Fibroblast of skin of left biceps (primary cell): ENCODE data around the gene CCDC92B.

Experiments
- DNase-seq, 2 experiments: peaks; one replicate each; pipeline ENCODE4 v3.0.0-alpha.2; 2013; ENCODE audit warnings: low read depth in 2 of 2

CCDC92B gene

DNA sequence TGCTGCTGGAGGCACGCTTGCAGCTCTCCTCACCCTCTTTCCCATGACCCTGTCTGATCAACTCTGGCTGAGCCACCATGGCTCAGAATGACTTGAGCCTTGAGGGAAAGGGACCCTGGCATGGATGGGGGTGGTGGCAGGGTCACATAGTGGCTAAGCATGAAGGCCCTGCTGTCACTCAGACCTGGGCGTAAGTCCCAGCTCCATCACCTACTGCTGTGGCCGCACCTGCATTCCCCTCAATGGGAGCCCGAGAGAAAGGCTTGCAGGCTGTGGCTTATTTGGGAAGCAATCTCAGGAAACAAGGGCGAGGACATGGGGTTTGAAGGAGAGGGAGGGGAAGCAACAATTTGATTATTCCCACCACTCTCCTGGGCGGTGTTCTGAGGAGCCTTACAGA lies 29.0 kb upstream of the CCDC92B start:
- no peak for DNase-seq

DNA sequence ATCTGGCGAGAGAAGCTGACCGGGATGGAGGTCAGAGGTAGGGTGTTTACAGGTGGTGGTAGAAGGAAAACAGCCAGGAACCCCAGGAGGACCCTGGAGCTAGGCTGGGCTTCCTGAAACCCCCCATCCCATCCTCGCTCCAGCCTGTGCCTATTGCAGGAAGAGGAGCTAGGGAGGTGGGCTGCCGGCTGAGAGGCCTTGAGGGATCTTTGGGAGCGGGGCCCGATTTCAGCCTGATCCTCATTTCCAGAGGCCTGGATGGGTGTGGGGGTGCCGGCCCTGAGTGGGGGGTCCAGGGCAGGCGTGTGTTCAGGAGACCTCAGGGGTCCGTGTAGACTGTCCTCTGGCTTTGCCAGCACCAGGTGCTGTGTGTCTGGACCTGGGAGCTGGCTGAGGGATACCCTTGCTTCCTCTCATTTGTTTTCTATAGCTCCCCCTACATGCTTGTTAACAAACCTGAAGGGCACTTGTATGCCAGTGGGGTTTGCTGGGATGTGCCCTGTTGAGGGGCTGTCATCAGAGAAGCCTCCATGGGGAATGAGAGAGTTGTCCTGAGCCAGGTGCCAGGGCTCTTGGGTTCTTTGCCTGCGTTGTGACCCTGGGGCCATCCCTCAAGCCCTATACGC lies 27.9 kb upstream of the CCDC92B start:
- no peak for DNase-seq

DNA sequence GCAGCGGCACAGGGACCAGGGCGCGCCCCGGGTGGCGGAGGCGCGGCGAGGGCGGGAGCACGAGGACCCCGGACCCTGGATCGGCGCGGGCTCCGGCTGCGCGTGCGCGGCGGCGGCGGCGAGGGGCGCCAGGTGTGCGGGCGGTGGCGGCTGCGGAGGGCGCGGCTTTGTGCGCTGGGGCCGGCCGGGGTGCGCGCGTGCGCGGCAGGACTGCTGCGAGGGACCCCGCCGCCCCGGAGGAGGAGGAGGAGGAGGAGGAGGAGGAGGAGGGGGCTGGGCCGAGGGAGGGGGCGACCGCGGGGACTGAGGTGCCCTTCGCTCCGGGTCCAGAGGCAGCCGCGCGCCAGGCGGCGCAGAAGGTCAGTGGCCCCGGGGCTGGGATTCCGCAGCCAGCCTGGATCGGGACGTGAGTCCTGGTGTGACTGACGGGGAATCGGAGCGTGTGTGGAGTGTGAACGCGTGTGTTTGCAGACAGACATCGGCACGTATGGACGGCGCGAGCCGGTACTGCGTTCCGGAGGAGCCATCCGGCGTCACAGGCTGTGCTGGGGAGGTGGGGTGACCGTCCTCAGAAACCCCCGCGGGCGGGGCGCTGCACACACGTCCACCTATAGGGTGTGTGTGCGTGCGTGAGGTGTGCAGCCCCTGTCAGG lies 27.3 kb upstream of the CCDC92B start:
- DNase-seq, result no peak

DNA sequence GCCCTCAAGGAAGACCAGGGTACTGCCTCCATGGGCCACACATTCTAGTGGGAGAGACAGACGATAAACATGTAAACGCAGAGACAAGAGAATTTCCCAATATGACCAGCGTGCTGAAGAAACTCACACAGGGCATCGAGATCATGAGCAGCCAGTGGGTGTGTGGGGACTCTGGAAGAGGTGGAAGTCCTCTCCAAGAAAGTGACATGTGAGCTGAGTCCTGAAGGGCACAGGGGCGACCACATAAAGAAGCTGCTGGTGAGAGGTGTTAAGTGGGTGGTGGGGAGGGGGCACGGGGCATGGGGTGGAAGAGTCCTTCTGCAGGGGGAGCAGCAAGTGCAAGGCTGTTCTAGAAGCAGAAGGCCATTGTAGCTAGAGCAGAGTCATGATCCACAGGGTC lies 25.8 kb upstream of the CCDC92B start:
- DNase-seq, result no peak

DNA sequence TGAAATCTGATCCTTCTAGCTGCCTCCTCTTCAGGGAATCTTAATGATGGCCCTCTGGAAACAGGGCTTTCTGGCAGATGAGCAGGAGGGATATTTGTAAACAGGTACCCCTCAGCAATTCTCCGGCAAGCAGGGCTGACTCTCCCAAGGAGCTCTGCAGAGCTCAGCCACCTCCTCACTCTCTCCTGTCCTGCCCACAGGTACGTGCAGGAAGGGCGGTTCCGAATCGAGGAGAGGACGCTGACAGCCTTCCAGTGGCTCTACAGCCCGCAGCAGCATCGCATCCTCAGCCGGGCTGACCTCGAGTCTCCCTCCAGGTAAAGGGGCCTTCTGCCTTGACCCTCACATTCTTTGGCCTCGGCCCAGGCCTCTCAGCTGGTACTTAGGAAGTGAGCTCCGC lies 20.7 kb upstream of the CCDC92B start:
- DNase-seq, result no peak

DNA sequence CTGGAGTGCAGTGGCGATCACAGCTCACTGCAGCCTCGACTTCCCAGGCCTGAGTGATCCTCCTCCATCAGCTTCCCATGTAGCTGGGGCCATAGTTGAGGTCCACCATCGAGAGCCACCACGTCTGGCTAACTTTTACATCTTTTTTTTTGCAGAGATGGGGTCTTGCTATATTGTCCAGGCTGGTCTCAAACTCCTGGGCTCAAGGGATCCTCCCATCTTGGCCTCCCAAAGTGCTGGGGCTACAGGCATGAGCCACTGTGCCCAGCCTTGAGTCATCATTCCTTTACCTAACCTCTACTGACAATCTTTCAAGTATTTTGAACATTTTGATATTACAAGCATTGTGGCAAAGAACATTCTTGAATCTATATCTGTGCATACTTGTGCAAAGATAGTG lies 9.4 kb upstream of the CCDC92B start:
- DNase-seq, result no peak

DNA sequence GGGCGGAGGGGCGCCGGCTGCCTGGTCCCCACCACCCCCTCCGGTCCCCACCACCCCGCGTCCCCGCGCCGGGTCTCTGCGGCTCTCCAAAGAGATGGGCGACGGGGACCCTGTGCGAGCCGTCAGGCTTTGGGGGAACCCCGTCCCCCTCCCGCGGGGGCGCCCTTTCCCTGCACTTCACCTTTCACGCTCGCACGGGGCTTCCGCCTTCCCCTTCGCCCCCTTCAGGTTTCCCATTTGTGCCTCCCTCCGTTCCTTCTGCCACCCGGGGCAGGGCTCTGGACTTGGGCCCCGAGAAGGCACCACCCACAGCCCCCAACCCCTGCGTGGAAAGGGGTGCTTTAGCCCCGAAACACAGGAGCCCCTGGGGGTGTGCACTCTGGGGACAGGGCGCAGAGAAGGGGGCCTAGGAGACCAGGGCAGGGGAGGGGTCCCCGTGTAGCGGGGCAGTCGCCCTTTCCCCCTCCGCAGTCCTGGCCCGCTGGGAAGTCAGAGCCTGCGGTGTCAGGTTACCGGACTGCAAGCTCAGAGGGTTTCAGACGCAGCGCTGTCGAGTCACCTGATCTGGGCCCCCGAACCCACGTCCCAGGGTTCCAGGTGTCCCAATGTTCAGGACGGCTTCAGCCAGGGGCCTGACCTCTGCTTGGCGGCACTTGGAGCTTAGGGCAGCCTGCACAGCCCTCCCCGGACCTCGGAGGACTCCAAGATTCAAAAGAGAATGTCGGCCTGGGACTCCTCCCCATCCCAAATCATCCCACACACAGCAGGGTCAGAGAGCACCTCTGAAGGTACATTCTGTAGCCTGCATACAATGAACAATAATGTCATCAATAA lies 6.7 kb upstream of the CCDC92B start:
- no peak for DNase-seq

DNA sequence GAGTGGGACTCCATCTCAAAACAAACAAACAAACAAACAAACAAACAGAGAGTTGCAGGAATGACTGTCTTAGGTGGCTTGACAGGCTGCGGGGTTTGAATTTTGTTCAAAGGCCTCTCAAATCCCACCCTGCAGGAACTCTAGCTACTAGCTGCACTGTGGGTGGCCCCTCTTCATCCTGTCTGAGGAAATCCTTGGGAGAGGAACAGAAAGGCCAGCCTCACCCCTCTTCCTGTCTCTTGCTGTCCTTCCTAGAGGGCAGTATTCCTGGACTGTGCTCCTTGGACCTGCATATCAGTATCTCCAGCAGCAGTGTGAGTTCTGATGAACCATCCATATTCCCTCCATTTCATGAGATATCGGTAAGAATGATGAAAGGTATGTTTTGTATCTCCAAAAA lies 2.0 kb upstream of the CCDC92B start:
- DNase-seq, result no peak

DNA sequence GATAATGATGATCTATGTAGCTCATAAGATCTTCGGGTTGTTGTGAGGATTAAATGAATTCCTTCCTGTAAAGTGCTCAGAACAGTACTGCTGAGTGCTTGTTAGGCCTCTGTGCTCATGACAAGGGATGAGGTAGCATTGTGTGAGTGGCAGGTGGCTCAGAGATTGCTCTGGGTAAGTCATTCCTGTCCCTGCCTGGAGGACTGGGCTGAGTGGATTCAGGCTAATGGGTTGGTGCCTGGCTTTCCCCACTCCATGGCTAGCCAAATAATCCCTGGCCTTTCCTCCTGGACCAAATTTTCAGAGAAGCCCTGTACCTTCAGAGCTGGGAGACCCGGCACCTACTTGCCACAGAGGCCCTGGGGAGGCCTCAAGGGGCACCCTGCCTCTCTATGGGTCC lies 1.3 kb upstream of the CCDC92B start:
- DNase-seq, result no peak

DNA sequence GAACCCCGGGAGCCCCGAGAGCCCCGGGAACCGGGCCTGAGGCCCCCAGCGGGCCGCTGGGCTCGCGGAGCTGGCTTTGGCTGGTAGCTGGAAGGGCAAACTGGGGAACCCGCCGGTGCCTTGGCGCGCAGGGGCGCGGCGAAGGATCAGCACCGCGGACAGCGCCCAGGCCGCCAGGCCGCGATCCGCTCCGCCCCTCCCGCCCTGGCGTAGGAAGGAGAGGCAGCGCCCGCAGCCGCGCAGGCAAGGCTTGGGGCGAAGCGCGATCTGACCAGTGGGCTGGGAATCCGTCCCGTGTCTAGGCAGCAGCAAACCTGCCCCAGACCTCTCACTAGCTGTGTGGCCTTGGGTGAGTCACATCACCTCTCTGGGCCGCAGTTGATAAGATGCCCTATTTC lies 331 bp upstream of the CCDC92B start:
- peak in 1 of 2 experiments; percentile 5 for DNase-seq

DNA sequence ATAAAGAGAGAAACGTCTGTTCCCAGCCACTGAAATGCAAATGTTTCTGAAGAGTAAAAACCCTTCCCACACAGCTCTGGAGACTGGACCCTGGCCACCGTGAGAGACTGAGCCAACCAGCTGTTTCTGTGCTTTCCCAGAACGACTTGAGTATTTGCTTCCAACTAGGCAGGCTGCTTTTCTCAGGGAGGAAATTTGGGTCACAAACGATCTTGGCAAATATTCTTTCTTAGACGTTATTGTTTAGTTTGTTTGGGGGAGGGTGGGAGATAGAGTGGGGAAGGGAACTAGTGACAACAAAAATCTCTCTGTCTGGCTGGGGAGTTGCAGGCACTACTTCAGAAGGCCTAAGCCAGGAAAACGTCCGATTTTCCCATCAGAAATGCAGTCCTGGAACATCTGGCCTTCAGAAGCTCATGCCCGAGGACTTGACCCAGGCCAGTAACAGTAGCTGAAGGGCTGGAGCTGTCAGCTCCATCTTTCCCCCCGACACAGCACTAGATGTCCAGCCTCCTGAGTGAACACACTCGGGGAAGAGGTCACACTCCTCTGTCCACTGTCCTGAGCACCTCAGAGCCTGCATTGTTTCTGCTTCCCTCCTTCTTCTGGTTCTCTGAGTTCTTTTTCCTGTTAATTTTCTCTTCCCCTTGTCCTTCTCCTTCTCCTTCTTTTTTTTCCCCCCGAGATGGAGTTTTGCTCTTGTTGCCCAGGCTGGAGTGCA lies 4.0 kb downstream of the CCDC92B start:
- no peak for DNase-seq

DNA sequence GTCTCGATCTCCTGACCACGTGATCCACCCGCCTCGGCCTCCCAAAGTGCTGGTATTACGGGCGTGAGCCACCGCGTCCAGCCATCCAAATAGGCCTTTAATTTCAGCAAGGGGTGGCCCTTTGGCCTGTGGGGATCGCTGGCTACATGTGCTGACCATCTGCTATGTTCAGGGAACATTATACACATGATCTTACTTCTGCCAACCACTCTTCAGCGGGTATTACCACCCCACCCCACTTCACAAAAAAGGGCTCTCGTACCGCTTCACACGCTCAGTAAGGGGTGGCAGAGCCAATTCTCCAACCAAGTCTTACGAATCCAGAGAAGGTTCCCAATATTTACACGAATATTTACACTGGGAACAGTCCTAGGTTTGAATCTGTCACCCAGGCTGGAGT lies 11.8 kb downstream of the CCDC92B start:
- no peak for DNase-seq

DNA sequence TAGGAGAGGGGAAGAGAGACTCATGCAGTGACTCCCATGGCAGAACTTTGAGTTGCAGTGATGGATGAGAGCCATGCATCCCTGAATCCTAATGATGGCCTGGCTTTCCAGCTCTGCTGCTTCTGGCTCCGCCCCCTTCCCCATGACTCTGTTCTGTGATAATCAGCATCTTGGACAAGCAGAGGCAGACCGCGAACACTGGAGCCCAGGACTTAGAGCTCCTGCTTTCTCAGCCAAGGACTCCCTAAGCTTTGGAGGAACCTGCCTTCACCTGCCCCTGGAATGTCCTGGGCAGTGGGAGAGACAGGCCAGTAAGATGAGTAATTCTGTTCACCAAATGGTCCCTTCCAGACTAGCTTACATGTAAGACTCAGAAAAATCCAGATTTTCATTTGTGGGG lies 12.5 kb downstream of the CCDC92B start:
- no peak for DNase-seq

DNA sequence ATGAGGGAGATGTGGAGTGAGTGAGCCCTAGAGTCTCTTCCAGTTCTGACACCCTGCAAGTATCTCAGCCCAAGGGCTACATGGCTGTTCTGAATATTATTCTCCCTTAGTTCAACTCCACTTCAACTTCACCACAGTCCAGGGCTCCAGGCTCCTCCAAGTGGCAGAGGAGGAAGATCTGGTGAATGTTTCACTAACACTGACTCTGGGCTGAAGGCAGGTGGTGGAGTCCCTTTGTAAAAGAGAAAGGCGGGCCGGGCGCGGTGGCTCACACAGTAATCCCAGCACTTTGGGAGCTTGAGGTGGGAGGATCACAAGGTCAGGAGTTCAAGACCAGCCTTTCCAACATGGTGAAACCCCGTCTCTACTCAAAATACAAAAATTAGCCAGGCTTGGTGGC lies 13.6 kb downstream of the CCDC92B start:
- DNase-seq, result no peak

DNA sequence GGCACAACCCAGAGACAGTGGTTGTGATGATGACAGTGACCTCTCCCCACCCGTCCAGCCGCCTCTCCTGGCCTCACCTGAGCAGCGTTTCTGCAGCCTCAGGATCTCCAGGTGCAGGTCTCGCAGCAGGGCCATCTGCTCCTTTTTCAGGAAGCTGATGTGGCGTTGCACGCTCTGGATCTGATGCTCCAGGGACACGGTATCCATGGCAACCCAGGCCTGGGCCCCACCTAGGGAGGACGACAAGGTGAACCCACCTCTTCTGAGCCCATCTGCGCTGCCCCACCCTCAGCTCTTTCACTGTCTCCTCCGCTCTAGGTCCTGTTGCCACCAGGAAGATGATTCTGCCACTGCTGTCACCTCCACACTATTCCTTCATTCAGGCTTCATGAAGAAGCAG lies 14.5 kb downstream of the CCDC92B start:
- no peak for DNase-seq

DNA sequence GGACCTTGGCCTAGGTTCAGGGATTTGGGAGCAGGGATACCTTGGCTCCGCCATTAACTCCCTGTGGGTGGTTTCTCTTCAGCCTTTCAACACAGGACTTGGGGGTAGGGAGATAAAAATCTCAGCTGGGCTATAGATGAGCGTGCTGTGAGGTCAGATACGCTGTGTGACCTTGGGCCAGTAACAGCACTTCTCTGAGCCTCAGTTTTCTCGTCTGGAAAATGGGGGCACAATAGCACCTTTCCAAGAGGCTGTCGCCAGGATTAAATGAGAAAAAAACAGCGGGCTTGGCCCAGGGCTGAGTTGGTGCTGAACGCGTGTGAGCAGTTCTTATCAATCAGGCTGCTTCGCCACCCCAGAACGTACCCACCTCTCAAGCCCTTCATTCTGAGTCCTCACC lies 17.6 kb downstream of the CCDC92B start:
- no peak for DNase-seq

DNA sequence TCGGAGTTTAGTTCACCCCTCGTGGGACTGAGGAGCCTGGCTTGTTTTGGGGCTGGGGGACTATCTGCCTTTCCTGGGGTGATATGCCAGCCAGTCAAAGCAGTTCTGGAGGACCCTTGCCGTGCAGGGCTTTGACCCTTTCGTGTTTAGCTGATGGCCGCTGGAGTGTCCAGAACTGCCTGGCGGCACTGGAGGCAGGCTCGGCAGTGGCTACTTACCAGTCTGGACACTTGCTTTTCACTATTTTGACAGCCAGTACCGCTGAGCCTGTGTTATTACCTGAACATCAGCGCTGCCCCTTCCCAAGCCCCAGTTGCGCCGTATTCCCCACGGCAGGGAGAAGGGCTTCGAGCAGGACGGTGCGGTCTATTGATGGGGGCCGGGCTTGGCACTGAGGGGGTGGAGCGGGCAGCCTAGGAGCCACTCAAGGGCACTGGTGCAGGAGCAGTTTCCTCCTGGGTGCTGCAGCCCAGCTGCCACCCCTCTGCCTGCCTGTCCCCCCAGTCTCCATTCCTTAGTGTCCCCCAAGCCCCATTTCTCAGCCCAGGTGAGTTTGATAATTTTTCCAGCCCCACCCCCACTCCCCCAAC lies 18.6 kb downstream of the CCDC92B start:
- DNase-seq, result no peak

DNA sequence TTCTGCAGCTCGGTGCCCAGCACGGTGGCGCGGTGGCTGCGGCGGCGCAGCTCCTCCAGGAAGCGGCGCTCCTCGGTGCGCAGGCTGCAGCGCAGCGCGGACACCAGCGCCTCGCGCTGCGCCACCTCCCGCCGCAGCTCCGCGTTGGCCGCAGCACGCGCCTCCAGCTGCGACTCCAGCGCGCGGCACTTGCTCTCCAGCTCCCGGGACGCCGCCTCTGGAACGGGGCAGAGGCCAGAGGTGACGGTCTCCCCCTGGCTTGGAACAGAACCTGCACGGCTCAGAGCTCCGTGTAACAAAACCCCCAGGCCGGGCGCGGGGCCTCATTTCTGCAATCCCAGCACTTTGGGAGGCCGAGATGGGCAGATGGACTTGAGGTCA lies 24.7 kb downstream of the CCDC92B start:
- DNase-seq, result no peak

DNA sequence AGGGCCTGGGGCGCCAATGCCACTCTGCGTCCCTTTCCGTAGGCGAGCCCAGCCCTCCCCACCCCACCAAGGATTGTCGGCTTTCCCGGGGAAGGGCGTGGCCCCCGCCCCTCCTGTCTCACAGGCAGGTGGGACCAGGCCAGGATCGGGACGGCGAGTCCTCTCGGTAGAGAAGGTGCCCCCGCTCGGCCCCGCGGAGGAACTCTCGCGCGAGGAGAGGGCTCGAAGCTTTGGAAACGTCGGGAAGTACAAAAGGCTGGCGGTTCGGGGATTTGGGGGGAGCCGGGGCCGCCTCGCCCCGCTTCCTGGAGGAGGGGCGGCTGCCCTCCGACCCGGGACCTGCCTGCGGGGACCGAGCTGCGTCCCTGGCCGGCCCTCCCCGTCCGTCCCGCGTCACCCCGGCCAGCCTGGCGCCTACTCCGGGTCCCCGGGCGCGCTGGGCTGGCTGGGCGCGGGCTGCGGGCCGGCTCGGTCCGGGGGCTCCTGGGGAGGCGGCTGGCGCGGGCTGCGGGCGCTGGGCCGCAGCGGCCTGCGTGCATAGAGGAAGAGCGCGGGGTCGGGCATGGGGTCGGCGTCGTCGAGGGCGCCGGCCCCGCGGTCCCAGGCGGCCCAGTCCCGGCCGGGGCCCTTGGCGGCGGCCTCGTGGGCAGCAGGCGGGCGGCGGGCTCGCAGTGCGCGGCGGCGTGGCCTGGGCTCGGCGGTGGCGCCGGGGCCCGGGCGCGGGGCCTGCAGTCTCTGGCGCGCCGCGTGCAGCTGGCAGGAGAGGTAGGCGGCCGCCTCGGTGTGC lies 25.3 kb downstream of the CCDC92B start:
- DNase-seq, result no peak

DNA sequence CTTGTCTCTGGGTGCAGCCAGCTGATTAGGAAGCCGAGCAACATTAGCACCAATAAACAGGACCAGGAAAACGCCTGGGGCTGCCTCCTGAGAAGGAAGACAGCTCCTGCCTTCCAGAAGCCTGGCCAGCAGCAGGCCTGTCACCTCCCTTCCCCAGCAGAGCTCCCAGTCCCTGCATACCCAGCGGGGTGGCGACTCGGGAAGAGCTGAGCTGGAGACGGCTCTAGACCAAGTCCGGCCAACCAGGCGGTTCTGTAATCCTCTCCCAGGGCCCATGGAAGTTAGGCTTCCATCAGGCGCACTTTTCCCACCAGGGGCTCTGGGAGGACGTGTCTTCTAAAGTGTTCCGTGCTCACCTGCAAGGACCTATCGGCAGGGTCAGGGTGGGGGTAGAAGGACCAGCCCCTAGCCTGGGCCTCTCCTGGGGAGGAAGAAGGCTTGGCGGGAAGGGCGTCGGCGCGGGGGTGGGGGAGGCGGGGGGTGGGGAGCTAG lies 25.9 kb downstream of the CCDC92B start:
- no peak for DNase-seq

DNA sequence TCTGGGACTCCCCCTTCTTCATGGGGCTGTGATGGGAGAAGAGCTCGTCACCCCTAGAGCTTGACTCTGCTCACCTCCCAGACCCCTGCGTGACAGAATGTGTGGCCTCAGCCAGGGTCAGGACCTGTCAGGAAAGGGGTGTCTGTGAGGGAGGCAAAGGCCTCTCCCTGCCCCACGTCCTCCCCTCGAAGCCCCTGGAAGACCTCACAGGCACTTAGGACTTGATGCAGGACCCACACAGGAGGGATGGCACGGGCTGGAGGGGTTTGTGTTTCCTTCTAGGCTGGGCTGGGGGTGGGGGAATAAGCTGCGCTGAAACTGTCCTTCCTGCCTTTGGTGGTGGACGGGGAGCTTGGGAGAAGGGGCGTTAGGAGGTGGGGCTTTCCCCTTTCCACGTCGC lies 26.8 kb downstream of the CCDC92B start:
- no peak for DNase-seq
